ENCODE measurements around the gene APBA1.

The APBA1 gene

GRCh38 chr9:69671879-69672595 is at the start of gene APBA1:
APBA1 (minus strand) TSS chr9:69672371.
- DNase-seq = peak; percentile 33

GRCh38 chr9:69719983-69720382 is 47.8 kb upstream of the APBA1 start:
- no peak for DNase-seq

GRCh38 chr9:69719367-69719766 is 47.2 kb upstream of the APBA1 start:
- DNase-seq = no peak

- DNase-seq = no peak
Observed at GRCh38 chr9:69718218-69718617, 46.0 kb upstream of the APBA1 start.

- no peak for DNase-seq
Observed at GRCh38 chr9:69715825-69716224, 43.7 kb upstream of the APBA1 start.

- no peak for DNase-seq
Observed at GRCh38 chr9:69715096-69715495, 42.9 kb upstream of the APBA1 start.

- no peak for DNase-seq
Observed at GRCh38 chr9:69697475-69697874, 25.3 kb upstream of the APBA1 start.

GRCh38 chr9:69696802-69697201 is 24.6 kb upstream of the APBA1 start:
- DNase-seq = no peak

- DNase-seq = no peak
Observed at GRCh38 chr9:69689991-69690538, 17.9 kb upstream of the APBA1 start.

- no peak for DNase-seq
Observed at GRCh38 chr9:69683927-69684326, 11.8 kb upstream of the APBA1 start.

- no peak for DNase-seq
Observed at GRCh38 chr9:69678843-69679538, 6.8 kb upstream of the APBA1 start.

GRCh38 chr9:69677931-69678330 is 5.8 kb upstream of the APBA1 start:
- DNase-seq = no peak

- DNase-seq = no peak
Observed at GRCh38 chr9:69675563-69675962, 3.4 kb upstream of the APBA1 start.

GRCh38 chr9:69674716-69675438 is 2.7 kb upstream of the APBA1 start:
- no peak for DNase-seq

- no peak for DNase-seq
Observed at GRCh38 chr9:69674112-69674685, 2.0 kb upstream of the APBA1 start.

- no peak for DNase-seq
Observed at GRCh38 chr9:69673311-69673640, 1.1 kb upstream of the APBA1 start.

GRCh38 chr9:69672596-69673310 is 582 bp upstream of the APBA1 start:
- DNase-seq = peak; percentile 49

GRCh38 chr9:69671311-69671878 is 776 bp downstream of the APBA1 start:
- DNase-seq = no peak

GRCh38 chr9:69667306-69667705 is 4.9 kb downstream of the APBA1 start:
- no peak for DNase-seq

GRCh38 chr9:69660304-69660703 is 11.9 kb downstream of the APBA1 start:
- DNase-seq = no peak

- no peak for DNase-seq
Observed at GRCh38 chr9:69658987-69659675, 13.0 kb downstream of the APBA1 start.

- no peak for DNase-seq
Observed at GRCh38 chr9:69657269-69657668, 14.9 kb downstream of the APBA1 start.

All from activated CD4-positive, alpha-beta T cell treated with anti-CD3 and anti-CD28 coated beads for 1 hour (primary cell).